NCI-H82 treated with DMSO at 0.1 percent for 48 hours (cell line): ENCODE data around the gene CHST6.
"Not testable (repeated sequence)": the region's sequence is repeated elsewhere in the genome, so short reads cannot be mapped to it uniquely, and the experiment has no call there.

Experiments used
- DNase-seq: peaks from one replicate; lab custom pipeline; 2025; ENCODE audit not compliant: unreplicated experiment; lab: John Stamatoyannopoulos, UW

The CHST6 gene

GRCh38 chr16:75452464-75453190 is 42.6 kb downstream of the CHST6 start:
- DNase-seq = no peak

- no peak for DNase-seq
Observed at GRCh38 chr16:75446416-75446815, 48.8 kb downstream of the CHST6 start.

- DNase-seq = no peak
Observed at GRCh38 chr16:75445298-75445697, 49.9 kb downstream of the CHST6 start.

- no peak for DNase-seq
Observed at GRCh38 chr16:75443298-75443697, 51.9 kb downstream of the CHST6 start.

GRCh38 chr16:75433732-75434413 is 61.4 kb downstream of the CHST6 start:
- DNase-seq = peak; percentile 86

- peak; percentile 89 for DNase-seq
Observed at GRCh38 chr16:75432828-75433731, 62.2 kb downstream of the CHST6 start, which contains the start of gene CFDP1. TSS of gene CFDP1 (minus strand) at chr16:75433503. CDS start at chr16:75433352, 151 bp downstream.

GRCh38 chr16:75429621-75430403 is 65.4 kb downstream of the CHST6 start:
- DNase-seq = no peak

GRCh38 chr16:75426524-75426923 is 68.7 kb downstream of the CHST6 start:
- not testable (repeated sequence) for DNase-seq

- not testable (repeated sequence) for DNase-seq
Observed at GRCh38 chr16:75424105-75424762, 71.0 kb downstream of the CHST6 start.

GRCh38 chr16:75423723-75424104 is 71.5 kb downstream of the CHST6 start:
- no peak for DNase-seq
